Glutamatergic neuron (in vitro differentiated cells): ENCODE results near the gene SYNE1. TPM values are rescaled to one million over a fixed set of nuclear protein-coding genes. Genes with fewer than 3 reads are reported as not detected.

Source experiments
- DNase-seq: peaks from one replicate; pipeline ENCODE4 v3.0.0; 2022
- H3K27ac Mint-ChIP-seq: one replicate; pipeline ENCODE4 v1.8.0; 2020; ENCODE audit warnings: mild to moderate bottlenecking, mixed read lengths, inconsistent platforms; ENCODE audit not compliant: unreplicated experiment
- H3K27me3 Mint-ChIP-seq: one replicate; pipeline ENCODE4 v1.8.0; 2020; ENCODE audit warnings: mild to moderate bottlenecking, moderate library complexity, mixed read lengths, inconsistent platforms; ENCODE audit not compliant: unreplicated experiment
- H3K36me3 Mint-ChIP-seq: one replicate; pipeline ENCODE4 v1.8.0; 2020; ENCODE audit warnings: mild to moderate bottlenecking, mixed read lengths, inconsistent platforms; ENCODE audit not compliant: unreplicated experiment
- H3K4me1 Mint-ChIP-seq: one replicate; pipeline ENCODE4 v1.8.0; 2020; ENCODE audit warnings: mild to moderate bottlenecking, low read depth, mixed read lengths, inconsistent platforms; ENCODE audit not compliant: unreplicated experiment
- H3K4me3 Mint-ChIP-seq: one replicate; pipeline ENCODE4 v1.8.0; 2020; ENCODE audit warnings: mild to moderate bottlenecking, mixed read lengths, inconsistent platforms; ENCODE audit not compliant: unreplicated experiment
- H3K9me3 Mint-ChIP-seq: one replicate; pipeline ENCODE4 v1.8.0; 2020; ENCODE audit warnings: mild to moderate bottlenecking, moderate library complexity, mixed read lengths, inconsistent platforms; ENCODE audit not compliant: unreplicated experiment
- CTCF ChIP-seq: fragments of 200-600 bp; sonication (generic); IDR thresholded peaks from one replicate; pipeline ENCODE4 v1.5.0; 2021; ENCODE audit not compliant: partially characterized antibody, unreplicated experiment
- total RNA-seq: library from RNA; stranded (reverse); fragmentation: NEBNext Ultra II Directional; extraction: Animal tissue kit (Norgen Biotek cat#: 25700); gene quantifications from one replicate; pipeline ENCODE4 v1.2.1, GENCODE V29; 2021; ENCODE audit not compliant: unreplicated experiment

SYNE1 gene
- total RNA-seq, 1 donor from 2014 or later: 23.4 TPM

DNA sequence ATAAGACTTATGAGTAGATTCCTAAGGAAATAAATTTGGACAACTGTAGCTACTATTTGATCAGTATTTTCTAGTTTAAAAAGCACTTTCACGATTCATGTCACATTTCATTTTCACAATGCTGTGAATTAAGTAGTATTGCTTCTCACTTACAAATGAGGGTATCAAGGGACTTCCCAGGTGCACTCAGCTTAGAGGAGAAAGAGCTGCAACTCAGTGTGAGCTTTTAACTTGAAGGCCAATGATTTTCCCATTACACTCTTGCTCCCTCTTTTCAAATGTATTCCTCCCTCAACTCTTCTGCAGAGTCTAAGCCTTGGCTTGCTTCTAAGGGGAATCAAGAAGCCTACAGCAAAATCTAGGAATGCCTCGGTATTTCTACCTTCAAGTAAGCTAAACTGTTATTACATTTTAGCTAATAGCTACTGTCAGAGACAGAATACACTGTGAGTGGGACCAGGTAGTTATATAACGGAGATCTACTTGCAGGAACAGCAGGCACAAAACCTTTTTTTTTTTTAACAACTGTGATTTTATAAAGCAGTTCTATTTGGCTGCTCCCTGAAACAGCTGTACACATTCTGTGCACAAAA, 339.0 kb downstream of the SYNE1 start:
- H3K9me3 Mint-ChIP-seq: peaks cover 4% of the 10 kb centered on the region
- no peak for TF ChIP-seq CTCF
- H3K27ac Mint-ChIP-seq: no peak overlapping the region
- H3K36me3 Mint-ChIP-seq: no peaks in the 10 kb centered on the region
- peaks cover 32% of the 10 kb centered on the region for H3K4me1 Mint-ChIP-seq
- DNase-seq: no peak
- no peak overlapping the region for H3K4me3 Mint-ChIP-seq
- H3K27me3 Mint-ChIP-seq: no peaks in the 10 kb centered on the region

DNA sequence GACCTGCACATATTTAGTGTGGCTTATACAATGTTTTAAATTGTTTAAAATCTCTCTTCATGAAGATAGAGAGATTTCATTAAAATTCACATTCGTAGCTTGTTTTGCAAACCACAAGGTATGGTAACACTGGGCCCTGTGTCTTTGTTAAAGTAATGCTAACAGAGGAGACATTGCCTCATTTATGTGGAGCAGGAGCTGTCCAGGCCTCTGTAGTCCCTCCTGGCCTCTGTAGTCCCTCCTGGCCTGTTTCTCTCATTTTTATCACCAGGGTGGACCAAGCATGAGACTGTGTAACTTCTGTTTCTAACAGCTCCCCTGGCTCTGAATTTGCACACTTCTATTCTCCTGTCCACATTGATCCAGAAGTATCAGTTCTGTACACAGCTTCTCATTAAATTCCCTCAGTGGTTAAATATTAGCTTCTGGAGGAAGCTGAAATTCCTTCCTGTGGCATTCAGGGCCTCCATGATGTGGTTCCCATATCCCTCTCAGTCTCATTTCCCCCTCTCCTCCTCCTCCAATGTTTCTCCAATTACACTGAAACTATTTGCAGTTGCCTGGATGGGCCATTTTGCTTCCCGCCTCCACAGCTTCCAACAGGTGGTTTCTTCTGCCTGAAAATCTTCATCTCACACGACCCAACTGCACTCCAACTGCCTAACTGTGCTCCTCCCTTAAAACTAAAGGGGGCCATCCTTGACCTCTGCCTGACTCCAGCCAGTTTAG, 340.4 kb downstream of the SYNE1 start:
- Mint-ChIP-seq H3K27me3 (no peaks in the 10 kb centered on the region), H3K4me3 (no peak overlapping the region), H3K9me3 (peaks cover 4% of the 10 kb centered on the region), H3K4me1 (peaks cover 34% of the 10 kb centered on the region), H3K27ac (peak overlapping the region; percentile 54), H3K36me3 (no peaks in the 10 kb centered on the region)
- DNase-seq: no peak
- TF ChIP-seq CTCF: no peak

DNA sequence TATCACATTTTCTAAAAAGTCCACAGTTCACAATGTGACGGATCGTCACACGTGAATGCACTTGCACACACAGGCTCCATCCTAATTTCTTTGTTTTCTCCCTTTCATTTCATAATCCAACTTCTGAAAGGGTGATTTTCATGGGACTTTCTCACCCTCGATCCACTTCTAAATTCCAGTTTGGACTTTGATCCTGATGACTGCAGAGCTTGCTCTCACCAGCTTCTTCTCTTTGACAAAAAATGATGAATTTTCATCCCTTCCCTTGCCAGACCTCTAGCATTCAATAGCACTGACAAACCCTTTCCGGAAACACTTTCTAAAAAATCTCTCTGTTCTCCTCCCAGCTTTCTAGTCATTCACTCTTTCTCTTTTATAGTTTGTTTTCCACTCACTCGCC, 341.2 kb downstream of the SYNE1 start:
- Mint-ChIP-seq H3K27ac (no peak overlapping the region), H3K36me3 (no peaks in the 10 kb centered on the region), H3K9me3 (peaks cover under 1% of the 10 kb centered on the region), H3K27me3 (no peaks in the 10 kb centered on the region), H3K4me3 (peak overlapping the region; percentile 11), H3K4me1 (peaks cover 33% of the 10 kb centered on the region)
- no peak for TF ChIP-seq CTCF
- DNase-seq: no peak

GRCh38 chr6:152295346-152295745, 341.8 kb downstream of the SYNE1 start:
- Mint-ChIP-seq H3K27me3 (no peaks in the 10 kb centered on the region), H3K4me3 (no peak overlapping the region), H3K36me3 (no peaks in the 10 kb centered on the region), H3K4me1 (peaks cover 27% of the 10 kb centered on the region), H3K9me3 (no peaks in the 10 kb centered on the region), H3K27ac (peak overlapping the region; percentile 30)
- DNase-seq: no peak
- TF ChIP-seq CTCF: no peak

DNA sequence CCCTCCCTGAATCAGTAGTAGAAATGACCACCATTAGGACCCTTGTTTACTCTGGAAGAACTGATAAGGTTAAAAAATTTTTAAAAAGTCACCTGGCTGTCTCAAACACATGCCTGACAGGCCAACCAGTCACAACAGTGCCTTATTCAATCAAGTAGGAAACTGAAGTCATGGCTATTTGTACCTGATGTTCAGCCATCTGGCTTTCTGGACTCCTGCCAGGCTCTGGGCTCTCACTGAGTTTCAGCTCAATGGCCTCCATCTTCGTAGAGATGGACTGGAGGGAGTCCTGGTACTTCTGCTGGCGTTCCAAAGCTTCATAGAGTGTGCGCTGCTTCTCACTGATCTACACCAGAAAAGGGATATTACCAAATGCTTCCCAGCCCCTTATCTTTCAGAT, 343.8 kb downstream of the SYNE1 start:
- Mint-ChIP-seq H3K4me1 (peaks cover 19% of the 10 kb centered on the region), H3K4me3 (no peak overlapping the region), H3K27ac (peak overlapping the region; percentile 6), H3K36me3 (no peaks in the 10 kb centered on the region), H3K27me3 (no peaks in the 10 kb centered on the region), H3K9me3 (no peaks in the 10 kb centered on the region)
- DNase-seq: peak; percentile 40
- no peak for TF ChIP-seq CTCF
